Renal cortex interstitium (tissue), 11 donors: ENCODE results near the gene KPNA6. TPM values are rescaled to one million over a fixed set of nuclear protein-coding genes. Genes with fewer than 3 reads are reported as not detected.

Experiments used
- DNase-seq, 11 donors: peaks; one replicate each; pipeline ENCODE4 v3.0.0-alpha.2; 2013; ENCODE audit warnings: low read depth in 9 of 11, low spot score in 4 of 11; ENCODE audit errors: extremely low read depth in 1 of 11
- polyA plus RNA-seq, 3 donors: library from polyadenylated mRNA; unstranded; fragments of 120-200 nt; gene quantifications; one replicate each; pipeline ENCODE4 v1.2.1, GENCODE V29; 2013; ENCODE audit not compliant: insufficient read length in 3 of 3

Gene KPNA6
- polyA plus RNA-seq, 3 donors, result 32.7 to 35.7 (median 35.3) TPM

DNA sequence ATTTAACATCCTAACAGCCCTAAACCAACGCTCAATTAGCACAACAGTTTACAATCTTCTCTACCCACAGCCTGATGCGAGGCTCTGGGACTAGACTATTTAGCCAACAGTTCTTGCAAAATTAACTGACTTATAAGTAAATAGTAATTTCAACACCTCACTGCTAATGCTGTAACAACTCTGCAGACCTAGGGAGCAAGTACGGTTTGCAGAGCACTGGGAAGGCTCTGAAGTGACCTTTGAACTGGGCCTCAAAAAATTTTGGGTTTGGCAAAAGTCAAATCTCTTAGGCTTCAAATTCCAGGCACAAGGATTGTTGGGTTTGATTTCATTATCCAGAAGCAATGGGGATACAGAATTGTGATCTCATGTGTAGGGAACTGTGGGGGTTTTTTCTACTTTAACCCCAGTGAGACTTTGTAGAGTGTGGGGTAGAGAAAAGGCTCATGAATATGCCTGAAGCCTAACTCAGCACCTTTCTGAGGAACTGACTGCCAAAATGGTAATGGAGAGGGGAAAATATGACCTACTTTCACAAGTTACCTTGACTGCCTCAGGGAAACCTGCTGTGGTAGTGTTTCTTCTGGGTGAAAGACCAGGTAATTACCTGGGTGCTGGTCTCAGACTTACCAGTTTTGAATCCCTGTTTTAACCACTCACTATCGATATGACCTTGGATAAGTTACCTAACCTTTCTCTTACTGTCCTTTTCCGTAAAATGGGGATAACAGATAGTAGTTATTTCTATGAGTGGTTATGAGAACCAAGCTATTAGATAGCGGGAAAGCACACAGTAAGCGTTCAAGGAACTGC lies 70.7 kb downstream of the KPNA6 start:
- peak in 1 of 11 donors; percentile 3 for DNase-seq

DNA sequence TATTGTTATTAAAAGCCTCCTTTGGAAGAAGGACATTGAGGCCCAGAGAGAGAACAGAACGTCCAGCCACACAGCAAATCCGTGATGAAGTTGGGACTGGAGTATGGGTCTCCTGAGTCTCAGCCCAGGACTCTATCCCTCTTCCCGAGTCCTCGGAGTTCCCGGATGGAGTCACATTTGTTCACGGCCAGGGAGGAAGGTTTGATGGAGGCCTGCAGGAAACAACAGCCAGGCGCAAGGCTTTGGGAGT lies 71.3 kb downstream of the KPNA6 start:
- DNase-seq, result peak in 2 of 11 donors; percentile 20 to 43

DNA sequence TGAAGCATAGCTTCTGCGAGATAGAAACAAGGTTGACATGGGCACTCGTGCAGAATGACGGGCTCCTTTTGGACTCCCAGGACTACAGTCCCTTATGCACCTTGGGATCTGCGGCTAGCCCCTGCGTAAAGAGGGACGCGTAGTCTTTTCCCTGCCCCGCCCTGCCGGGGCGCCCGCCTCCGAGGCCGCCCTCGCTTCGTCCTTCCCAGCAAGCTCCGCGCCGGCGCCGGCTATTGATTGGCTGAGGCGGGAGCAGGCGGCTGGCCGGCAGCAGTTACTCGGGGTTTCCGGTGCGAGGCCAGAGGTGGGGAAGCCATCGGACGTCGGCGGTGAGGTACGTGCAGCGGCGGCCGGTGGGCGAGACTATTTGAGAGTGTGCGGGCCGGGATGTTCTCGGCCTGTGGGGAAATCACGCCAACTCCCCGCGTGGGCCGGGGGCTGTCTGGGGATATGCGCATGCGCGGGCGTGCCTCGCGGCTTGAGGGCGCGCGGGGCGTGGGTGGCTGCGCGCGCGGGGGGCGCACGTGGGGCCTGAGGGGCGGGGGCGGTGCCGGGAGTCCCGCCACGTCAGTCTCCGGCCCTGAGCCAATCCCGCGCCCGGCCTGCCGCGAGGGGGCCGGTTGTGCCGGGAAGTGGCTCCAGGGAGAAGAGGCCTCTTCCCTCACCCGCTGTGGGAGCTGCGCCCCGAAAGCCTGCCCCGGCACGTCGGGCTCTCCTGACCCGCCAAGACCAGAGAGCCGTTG lies 71.8 kb downstream of the KPNA6 start, which contains the start of gene TXLNA:
TSS of gene TXLNA (plus strand) at position 233 of the 743 bp plus-strand sequence. CDS start 671 bp downstream, outside the sequence.
- peak; percentile 74 to 90 (median 88) for DNase-seq

DNA sequence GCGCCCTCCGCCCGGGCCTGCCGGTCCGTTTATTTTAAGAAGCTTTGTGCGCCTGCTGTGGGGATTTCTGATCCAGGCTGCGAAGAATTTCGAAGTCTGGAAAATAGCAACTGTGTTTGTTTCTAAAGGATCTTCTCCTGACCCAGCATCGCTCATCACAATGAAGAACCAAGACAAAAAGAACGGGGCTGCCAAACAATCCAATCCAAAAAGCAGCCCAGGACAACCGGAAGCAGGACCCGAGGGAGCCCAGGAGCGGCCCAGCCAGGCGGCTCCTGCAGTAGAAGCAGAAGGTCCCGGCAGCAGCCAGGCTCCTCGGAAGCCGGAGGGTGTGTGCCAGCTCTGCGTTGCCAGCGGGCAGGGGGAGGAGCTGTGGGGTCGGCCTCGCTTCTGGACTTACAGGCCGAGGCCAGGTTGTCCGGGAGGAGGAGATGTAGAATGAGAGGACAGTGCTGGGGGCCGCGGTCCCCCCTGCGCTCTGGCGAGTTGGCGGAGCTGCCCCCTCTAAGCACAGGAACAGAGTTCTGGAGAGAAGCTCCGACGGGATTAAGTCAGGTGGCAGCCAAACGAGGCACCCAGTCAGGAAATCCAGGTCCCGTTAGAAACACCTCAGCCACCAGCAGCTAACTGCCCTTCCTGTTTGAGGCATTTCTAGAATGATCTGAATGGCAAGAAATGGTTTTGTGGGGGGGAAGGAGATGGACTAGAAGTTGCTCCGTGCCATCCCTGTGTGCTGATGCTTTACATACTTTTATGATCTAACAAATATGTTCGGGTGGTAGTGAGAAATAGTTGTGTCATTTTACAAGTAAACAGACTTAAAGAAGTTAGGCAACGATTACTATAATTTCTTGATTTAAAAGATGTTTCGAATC lies 72.6 kb downstream of the KPNA6 start:
- DNase-seq, result peak in 4 of 11 donors; percentile 17 to 29 (median 25)

DNA sequence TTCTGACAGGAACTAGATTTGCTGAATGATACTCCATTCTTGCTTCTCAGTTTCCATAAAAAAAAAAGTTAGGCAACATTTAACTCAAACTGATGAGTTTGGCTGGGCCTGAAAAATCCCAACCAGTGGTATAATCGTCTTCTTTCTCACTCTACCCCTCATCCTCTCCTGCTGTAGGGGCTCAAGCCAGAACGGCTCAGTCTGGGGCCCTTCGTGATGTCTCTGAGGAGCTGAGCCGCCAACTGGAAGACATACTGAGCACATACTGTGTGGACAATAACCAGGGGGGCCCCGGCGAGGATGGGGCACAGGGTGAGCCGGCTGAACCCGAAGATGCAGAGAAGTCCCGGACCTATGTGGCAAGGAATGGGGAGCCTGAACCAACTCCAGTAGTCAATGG lies 73.2 kb downstream of the KPNA6 start:
- no peak for DNase-seq

- DNase-seq, result no peak
Measured at GRCh38 chr1:32181563-32181962, 73.7 kb downstream of the KPNA6 start.

DNA sequence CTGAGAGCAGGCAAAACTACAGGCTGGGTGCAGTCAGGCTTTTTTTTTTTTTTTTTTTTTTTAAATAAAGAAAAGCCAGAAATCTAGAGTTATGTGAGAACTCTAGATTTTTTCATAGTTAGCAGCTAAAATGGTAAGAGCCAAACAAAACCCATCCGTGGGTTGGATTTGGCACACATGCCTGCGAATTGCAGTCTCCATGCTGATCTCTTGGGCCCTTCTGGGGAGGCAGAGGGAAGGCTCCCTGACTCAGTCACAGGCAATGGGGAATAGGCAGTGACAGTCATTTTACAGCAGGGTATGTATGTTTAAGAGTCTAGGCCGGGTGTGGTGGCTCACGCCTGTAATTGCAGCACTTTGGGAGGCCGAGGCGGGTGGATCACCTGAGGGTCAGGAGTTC lies 74.2 kb downstream of the KPNA6 start:
- DNase-seq, result no peak

- no peak for DNase-seq
Measured at GRCh38 chr1:32184650-32185049, 76.8 kb downstream of the KPNA6 start.

DNA sequence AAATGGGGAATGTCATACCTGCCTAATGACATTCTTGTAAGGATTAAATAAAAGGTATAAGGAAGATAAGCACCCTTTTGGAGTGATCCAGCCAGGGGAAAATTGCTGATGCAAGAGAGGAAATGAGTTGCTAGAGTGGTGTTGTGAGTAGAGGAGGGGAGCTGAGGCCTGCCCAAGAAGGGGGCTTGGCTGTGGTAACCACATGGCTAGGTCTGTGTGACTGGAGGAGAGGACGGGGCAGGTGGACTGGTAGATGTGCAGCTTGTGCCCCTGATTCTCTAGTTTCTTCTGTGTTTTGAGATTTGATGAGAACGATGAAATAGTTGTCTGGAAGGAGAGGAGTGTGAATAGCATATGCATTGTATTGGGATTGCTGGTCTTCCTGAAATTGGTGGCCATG lies 78.2 kb downstream of the KPNA6 start:
- DNase-seq, result no peak

DNA sequence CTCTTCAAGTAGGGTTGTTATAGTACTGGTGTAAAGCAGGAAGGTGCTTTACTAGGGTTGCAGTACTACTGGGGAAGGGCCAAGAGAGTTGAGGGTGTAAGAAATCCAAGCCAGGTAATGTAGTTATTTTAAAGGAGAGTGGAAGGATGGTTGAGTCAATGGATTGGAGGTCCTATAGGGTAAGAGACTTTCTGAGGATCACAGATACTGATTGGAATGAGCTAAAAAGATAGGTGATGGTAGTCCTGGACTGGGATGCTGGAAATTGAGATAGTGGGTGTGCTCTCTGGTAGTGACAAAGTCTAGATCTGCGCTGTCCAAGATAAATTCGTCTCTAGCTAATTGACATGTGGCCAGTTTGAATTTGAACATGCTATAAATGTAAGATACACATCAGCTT lies 78.6 kb downstream of the KPNA6 start:
- no peak for DNase-seq

- no peak for DNase-seq
Measured at GRCh38 chr1:32187850-32188249, 80.0 kb downstream of the KPNA6 start.

- DNase-seq, result no peak
Measured at GRCh38 chr1:32192220-32192948, 84.5 kb downstream of the KPNA6 start.

GRCh38 chr1:32194984-32195383 lies 87.1 kb downstream of the KPNA6 start:
- no peak for DNase-seq

- DNase-seq, result no peak
Measured at GRCh38 chr1:32195531-32195930, 87.7 kb downstream of the KPNA6 start.

DNA sequence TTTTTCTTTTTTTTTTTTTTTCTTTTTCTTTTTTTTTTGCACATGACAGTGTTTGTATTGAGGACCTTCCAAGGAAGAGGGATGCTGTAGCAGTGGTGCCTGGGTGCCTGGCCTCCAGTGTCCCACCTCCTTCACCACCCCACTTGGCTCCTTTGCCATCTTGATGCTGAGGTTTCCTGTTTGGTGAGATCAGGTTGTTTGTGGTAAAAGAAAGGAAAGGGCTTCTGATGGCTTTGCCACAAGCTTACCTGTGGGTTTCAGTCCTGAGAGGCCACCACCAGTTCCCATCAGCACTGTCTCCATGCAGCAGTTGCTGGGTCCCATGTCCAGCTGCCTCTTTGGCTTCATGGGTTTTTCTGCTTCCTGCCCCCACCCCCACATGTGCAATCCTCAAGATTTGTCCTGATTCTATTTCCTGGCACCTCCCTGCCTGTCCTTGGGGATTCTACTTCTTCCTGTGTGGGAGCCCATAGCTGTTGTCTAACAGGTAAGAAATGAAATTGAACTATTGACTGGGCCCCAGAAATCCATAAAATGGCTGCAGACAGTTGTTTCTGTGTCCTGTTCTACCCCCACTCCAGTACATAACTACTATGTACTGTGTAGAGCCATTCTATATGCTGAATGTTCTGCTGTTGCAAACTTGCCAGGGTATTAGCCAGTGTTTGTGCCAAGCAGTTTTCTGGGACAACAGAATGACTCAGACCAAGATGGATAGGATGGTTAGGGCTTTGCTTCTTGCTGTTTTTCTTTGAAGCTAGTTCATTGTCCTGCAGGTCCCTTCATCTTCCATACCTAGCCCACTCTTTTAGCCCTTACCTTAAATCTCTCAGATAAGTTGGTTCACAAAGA lies 88.3 kb downstream of the KPNA6 start:
- DNase-seq, result no peak

GRCh38 chr1:32197074-32197473 lies 89.2 kb downstream of the KPNA6 start:
- no peak for DNase-seq

GRCh38 chr1:32197837-32198236 lies 90.0 kb downstream of the KPNA6 start:
- DNase-seq, result no peak
